ENCODE results near the gene DTNB.

Gene DTNB

GRCh38 chr2:25389161-25389560 lies 284.2 kb downstream of the DTNB start:
- no peak for TF ChIP-seq CTCF (IDR thresholded peaks at IDR 0.05; ENCODE audit: insufficient read depth, low read length, missing control alignments)
- CTCF ChIA-PET = interaction anchor here (1.0 to 7.9 kb wide), 3 partner anchors 13 to 132 kb away, joined by 3 to 86 read pairs (median 8); no protein-coding TSS in a partner anchor
- no peak overlapping the region for H3K4me3 ChIP-seq (ENCODE audit: low read depth, low read length)
- POLR2A ChIA-PET = no interaction called here
- DNase-seq (ENCODE audit: low read depth, low spot score) = no peak

DNA sequence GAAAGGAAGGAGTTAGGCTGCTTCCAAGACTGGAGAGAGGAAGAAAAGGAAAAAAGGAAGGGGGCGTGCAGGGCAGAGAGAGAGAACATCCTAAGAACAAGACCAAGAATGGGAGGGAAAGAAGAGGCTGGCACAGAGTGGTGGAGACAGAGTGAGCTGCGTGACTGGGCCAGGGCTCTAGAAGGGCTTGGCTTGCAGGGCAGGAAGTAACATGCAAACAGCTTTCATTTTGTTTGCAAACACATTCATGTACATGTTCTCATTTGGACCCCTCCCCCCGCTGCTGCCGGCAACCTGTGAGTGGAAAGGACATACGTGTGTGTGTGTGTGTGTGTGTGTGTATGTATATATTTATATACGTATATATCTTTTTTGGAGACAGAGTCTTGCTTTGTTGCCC lies 284.9 kb downstream of the DTNB start:
- no peak for DNase-seq (ENCODE audit: low read depth, low spot score)
- CTCF ChIA-PET = interaction anchor here (7.9 kb wide), 1 partner anchor 12 kb away, joined by 86 read pairs; no protein-coding TSS in a partner anchor
- no peak for TF ChIP-seq CTCF (IDR thresholded peaks at IDR 0.05; ENCODE audit: insufficient read depth, low read length, missing control alignments)
- POLR2A ChIA-PET = no interaction called here
- H3K4me3 ChIP-seq (ENCODE audit: low read depth, low read length) = no peak overlapping the region

DNA sequence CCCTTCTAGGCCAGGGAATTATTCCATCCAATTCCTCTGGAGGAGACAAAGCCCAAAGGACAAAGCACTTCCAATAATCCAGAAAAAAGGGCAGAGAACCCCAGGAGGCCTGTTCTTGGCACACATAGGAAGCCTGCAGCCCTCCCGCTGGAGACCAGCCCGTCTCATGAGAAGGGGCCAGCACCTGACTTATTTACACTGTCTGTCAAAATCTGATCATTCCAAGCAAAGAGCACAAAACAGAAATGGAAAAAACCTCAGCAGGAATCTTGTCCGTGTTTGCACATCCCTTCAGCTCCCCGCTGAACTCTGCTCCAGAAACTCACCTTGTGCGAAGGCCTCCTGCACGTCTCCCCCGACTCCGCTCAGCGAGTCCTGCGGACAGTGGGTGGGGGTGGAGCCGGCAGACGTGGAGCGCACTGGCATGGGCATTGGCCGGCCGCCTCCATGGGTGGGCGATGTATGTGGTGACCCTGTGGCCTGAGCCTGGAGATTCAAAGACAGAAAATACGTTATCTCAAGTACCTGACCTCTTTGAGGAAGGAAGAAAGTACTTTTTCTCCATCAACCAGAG lies 285.4 kb downstream of the DTNB start:
- H3K4me3 ChIP-seq (ENCODE audit: low read depth, low read length) = no peak overlapping the region
- no peak for DNase-seq (ENCODE audit: low read depth, low spot score)
- ChIA-PET POLR2A (no interaction called here), CTCF (interaction anchor here (1.1 to 7.9 kb wide), 2 partner anchors 12 to 26 kb away, joined by 3 to 86 read pairs; no protein-coding TSS in a partner anchor)
- TF ChIP-seq CTCF (IDR thresholded peaks at IDR 0.05; ENCODE audit: insufficient read depth, low read length, missing control alignments) = no peak

DNA sequence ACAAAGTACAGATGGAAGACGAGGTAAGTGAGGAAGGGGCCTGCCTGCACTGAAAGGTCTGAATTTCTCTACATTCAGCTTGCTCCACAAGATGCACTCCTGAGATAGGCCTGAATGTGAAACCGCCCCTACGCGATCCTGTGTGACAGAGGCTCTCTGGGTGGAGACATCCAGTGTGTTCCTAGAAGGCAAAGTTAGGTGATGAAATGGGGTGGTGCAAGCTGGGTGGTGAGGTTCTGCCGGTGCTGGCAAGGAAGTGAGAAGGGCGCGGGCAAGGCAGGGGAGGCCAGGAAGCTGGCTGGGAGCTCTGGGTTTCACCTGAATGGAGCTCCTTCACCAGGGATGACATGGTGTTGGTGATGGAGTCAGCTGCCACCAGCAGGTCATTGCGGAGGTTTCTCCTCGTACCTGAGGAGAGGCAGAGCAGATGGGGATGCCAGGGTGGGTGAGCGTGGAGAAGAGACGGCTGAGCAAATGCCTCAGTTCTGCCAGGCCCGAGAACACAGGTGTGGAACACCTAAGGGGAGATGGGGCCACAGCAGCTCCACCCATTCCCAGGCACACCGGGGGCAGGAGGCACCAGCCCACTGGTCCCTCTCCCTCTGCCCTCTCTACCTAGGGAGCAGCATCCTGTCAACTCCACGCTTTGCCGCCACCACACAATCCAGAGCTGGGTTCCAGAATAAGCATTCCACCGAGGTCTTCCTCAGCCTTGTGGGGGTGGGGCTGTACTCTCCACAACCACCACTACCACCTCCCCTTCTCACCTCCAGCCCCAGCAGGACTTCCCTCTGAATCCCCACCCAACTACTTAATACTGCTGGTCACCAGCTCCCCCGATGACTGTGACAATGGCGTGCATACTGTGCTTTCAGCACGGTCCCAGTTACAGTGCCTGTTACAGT lies 286.2 kb downstream of the DTNB start:
- ChIA-PET POLR2A (no interaction called here), CTCF (interaction anchor here (1.1 to 7.9 kb wide), 2 partner anchors 11 to 25 kb away, joined by 3 to 86 read pairs; no protein-coding TSS in a partner anchor)
- no peak for TF ChIP-seq CTCF (IDR thresholded peaks at IDR 0.05; ENCODE audit: insufficient read depth, low read length, missing control alignments)
- H3K4me3 ChIP-seq (ENCODE audit: low read depth, low read length) = no peak overlapping the region
- no peak for DNase-seq (ENCODE audit: low read depth, low spot score)

DNA sequence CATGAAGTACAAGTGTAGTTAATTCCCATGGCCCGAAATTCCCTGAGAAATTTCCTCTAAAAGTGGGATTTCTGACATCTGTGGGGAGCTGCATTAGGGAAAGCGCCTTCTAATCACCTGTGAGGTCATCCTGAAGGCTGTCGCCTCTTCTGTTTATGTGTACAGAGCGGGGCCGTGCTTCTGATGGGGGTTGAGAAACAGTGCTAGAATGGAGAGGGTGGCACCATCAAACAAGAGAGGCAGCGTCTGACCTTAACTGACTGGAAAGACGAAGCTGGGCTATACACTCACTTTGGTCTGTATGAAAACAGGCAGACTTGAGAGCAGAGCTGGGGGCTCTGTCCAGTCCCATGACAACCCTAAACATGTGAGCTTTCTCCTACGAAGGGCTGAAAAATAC lies 287.5 kb downstream of the DTNB start:
- no peak overlapping the region for H3K4me3 ChIP-seq (ENCODE audit: low read depth, low read length)
- TF ChIP-seq CTCF (IDR thresholded peaks at IDR 0.05; ENCODE audit: insufficient read depth, low read length, missing control alignments) = no peak
- POLR2A ChIA-PET = no interaction called here
- no peak for DNase-seq (ENCODE audit: low read depth, low spot score)
- CTCF ChIA-PET = interaction anchor here (1.1 to 7.9 kb wide), 3 partner anchors 10 to 77 kb away, joined by 3 to 86 read pairs (median 43); no protein-coding TSS in a partner anchor

DNA sequence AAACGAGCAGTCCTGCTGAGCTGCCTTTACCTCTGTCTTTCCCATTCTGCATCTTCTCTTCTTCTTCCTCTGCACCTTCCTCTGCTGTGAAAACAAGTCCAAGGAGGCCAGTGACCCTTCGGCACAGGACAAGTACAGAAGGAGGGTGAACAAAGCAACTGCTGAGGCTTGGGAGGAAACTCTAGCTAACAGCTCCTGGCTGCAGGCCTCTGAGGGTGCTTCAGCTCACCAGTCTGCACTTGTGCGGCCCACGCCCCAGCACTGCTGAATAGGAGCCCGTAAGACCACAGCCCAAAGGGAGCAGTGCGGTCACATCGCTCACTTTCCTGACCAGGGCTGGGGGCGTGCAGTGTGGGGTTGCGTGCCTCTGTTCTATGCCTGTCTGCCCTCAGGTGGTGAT lies 289.6 kb downstream of the DTNB start:
- no peak for TF ChIP-seq CTCF (IDR thresholded peaks at IDR 0.05; ENCODE audit: insufficient read depth, low read length, missing control alignments)
- DNase-seq (ENCODE audit: low read depth, low spot score) = no peak
- H3K4me3 ChIP-seq (ENCODE audit: low read depth, low read length) = no peak overlapping the region
- POLR2A ChIA-PET = no interaction called here
- CTCF ChIA-PET = interaction anchor here (1.3 to 7.9 kb wide), 3 partner anchors 8 to 22 kb away, joined by 3 to 86 read pairs (median 43); no protein-coding TSS in a partner anchor

All from AG04449 (cell line).